ENCODE data around the gene HDDC2.

GRCh38 chr6:125304970-125305660 lies 3.3 kb upstream of the HDDC2 start:
- TF ChIP-seq POLR2A (IDR thresholded peaks at IDR 0.05), result no peak
- no peak for TF ChIP-seq CTCF (IDR thresholded peaks at IDR 0.05)

Measured in Peyer's patch (tissue), 4 donors.